Transverse colon (tissue), 4 donors: ENCODE measurements around the gene SRXN1. TPM values are rescaled to one million over a fixed set of nuclear protein-coding genes. Genes with fewer than 3 reads are reported as not detected.

ENCODE experiments used
- DNase-seq: peaks from one replicate; pipeline ENCODE4 v3.0.0-alpha.2; 2019
- H3K27ac ChIP-seq, 4 donors: fragments of 200-600 bp; sonication (generic); 2 replicates each; pipeline ENCODE4 v1.5.1; 2016 to 2018; ENCODE audit warnings: inconsistent platforms in 4 of 4
- H3K27me3 ChIP-seq: fragments of 200-600 bp; sonication (generic); 2 replicates; pipeline ENCODE4 v1.5.1; 2017; ENCODE audit warnings: inconsistent platforms
- H3K36me3 ChIP-seq, 4 donors: fragments of 200-600 bp; sonication (generic); 2 replicates each; pipeline ENCODE4 v1.5.1; 2017 to 2019; ENCODE audit warnings: inconsistent platforms in 4 of 4
- H3K4me1 ChIP-seq, 4 donors: fragments of 200-600 bp; sonication (generic); 2 replicates each; pipeline ENCODE4 v1.5.1; 2017 to 2020; ENCODE audit warnings: inconsistent platforms in 4 of 4
- H3K4me3 ChIP-seq, 4 donors: fragments of 200-600 bp; sonication (generic); 1 replicate in 1 of 4; 2 replicates in 3 of 4; pipeline versions ENCODE4 v1.5.1 to v1.6.1; 2017 to 2019; ENCODE audit warnings: inconsistent platforms in 4 of 4
- H3K9me3 ChIP-seq, 2 donors: fragments of 200-600 bp; sonication (generic); 2 replicates each; pipeline ENCODE4 v1.5.1; 2017 to 2019; ENCODE audit warnings: inconsistent platforms in 2 of 2
- EP300 ChIP-seq: sonication (generic); formaldehyde crosslinking; IDR thresholded peaks from one replicate; pipeline ENCODE4 v1.6.1; 2017; ENCODE audit warnings: antibody characterized with exemption, low read depth
- POLR2A ChIP-seq: fragments of 450-650 bp; IDR thresholded peaks from one replicate; pipeline ENCODE4 v1.6.1; 2016; ENCODE audit warnings: antibody characterized with exemption, mild to moderate bottlenecking, moderate library complexity
- POLR2AphosphoS5 ChIP-seq, 3 donors: sonication (generic); formaldehyde crosslinking; IDR thresholded peaks; one replicate each; pipeline ENCODE4 v1.6.1; 2016; ENCODE audit warnings: antibody characterized with exemption in 3 of 3
- WGBS, 2 donors: methylation state at CpG; one replicate each; pipeline ENCODE4 v1.1.5; 2018; ENCODE audit warnings: low coverage in 1 of 2; 5-methylcytosine and 5-hydroxymethylcytosine counted together
- in situ Hi-C, 4 donors: fragments of 200-750 bp; cut with MboI; loops; one replicate each; pipeline versions ENCODE4 v1.15.0 to v1.15.1; 2017; ENCODE audit warnings: low sequenced_read_pairs in 3 of 4, low pct_ligation_motif_present in 1 of 4, low pct_unique_long_range_greater_than_20kb in 1 of 4
- intact Hi-C: fragments of 100-400 bp; cut with DNase I; formaldehyde crosslinking; loops from one replicate; pipeline ENCODE4 v1.15.1; 2023; ENCODE audit warnings: low total_unique reads
- total RNA-seq, 4 donors: library from RNA; depleted of rRNA; stranded (reverse); fragments of >200 nt; gene quantifications; one replicate each; pipeline ENCODE4 v1.1.0, GENCODE V29; 2016
- TF ChIP-seq, protein P1 (sequence below), 5 experiments: fragments of 200-600 bp in 3 of 5; fragments of 450-650 bp in 2 of 5; sonication (generic) in 3 of 5; IDR thresholded peaks; 1 replicate in 2 of 5; 2 replicates in 3 of 5; pipeline ENCODE4 v1.5.1; 2016 to 2017; ENCODE audit warnings: antibody characterized with exemption in 5 of 5, inconsistent platforms in 3 of 5, mild to moderate bottlenecking in 2 of 5, moderate library complexity in 1 of 5

SRXN1 gene
- total RNA-seq, 4 donors from 2014 or later: 8.6 to 43.0 (median 21.2) TPM

GRCh38 chr20:600736-601135, 52.3 kb downstream of the SRXN1 start:
- H3K4me3 ChIP-seq: no peak overlapping the region
- in situ Hi-C loops: no loop called here
- intact Hi-C loops: no loop called here
- no peaks in the 10 kb centered on the region for H3K27me3 ChIP-seq
- no peaks in the 10 kb centered on the region for H3K9me3 ChIP-seq
- no peak overlapping the region for H3K27ac ChIP-seq
- 90 to 95% methylated on average over 2 to 6 of the region's 6 CpGs for WGBS, 2 donors
- H3K4me1 ChIP-seq: no peaks in the 10 kb centered on the region
- no peak for TF ChIP-seq EP300
- TF ChIP-seq, protein P1, sequence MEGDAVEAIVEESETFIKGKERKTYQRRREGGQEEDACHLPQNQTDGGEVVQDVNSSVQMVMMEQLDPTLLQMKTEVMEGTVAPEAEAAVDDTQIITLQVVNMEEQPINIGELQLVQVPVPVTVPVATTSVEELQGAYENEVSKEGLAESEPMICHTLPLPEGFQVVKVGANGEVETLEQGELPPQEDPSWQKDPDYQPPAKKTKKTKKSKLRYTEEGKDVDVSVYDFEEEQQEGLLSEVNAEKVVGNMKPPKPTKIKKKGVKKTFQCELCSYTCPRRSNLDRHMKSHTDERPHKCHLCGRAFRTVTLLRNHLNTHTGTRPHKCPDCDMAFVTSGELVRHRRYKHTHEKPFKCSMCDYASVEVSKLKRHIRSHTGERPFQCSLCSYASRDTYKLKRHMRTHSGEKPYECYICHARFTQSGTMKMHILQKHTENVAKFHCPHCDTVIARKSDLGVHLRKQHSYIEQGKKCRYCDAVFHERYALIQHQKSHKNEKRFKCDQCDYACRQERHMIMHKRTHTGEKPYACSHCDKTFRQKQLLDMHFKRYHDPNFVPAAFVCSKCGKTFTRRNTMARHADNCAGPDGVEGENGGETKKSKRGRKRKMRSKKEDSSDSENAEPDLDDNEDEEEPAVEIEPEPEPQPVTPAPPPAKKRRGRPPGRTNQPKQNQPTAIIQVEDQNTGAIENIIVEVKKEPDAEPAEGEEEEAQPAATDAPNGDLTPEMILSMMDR (IDR thresholded peaks at IDR 0.05): no peak
- no peak for TF ChIP-seq POLR2A
- no peak for TF ChIP-seq POLR2AphosphoS5 (IDR thresholded peaks at IDR 0.05)
- no peak for DNase-seq
- no peaks in the 10 kb centered on the region for H3K36me3 ChIP-seq

- no peaks in the 10 kb centered on the region for H3K4me1 ChIP-seq
- TF ChIP-seq POLR2A (no peak), POLR2AphosphoS5 (IDR thresholded peaks at IDR 0.05) (no peak), EP300 (no peak)
- TF ChIP-seq, protein P1 (IDR thresholded peaks at IDR 0.05): no peak
- in situ Hi-C loops: no loop called here
- intact Hi-C loops: no loop called here
- H3K9me3 ChIP-seq: no peaks in the 10 kb centered on the region
- 78% methylated on average over 2 of the region's 2 CpGs; no CpG with 5 or more reads in 1 of the 2 donors for WGBS, 2 donors
- H3K4me3 ChIP-seq: no peak overlapping the region
- H3K36me3 ChIP-seq: no peaks in the 10 kb centered on the region
- no peaks in the 10 kb centered on the region for H3K27me3 ChIP-seq
- DNase-seq: no peak
- no peak overlapping the region for H3K27ac ChIP-seq
These were observed 52.9 kb downstream of the SRXN1 start for GRCh38 chr20:600141-600540.

GRCh38 chr20:598133-598850, 54.7 kb downstream of the SRXN1 start:
- no peaks in the 10 kb centered on the region for H3K36me3 ChIP-seq
- intact Hi-C loops: no loop called here
- no peaks in the 10 kb centered on the region for H3K9me3 ChIP-seq
- WGBS, 2 donors: 84% methylated on average over 13 of the region's 13 CpGs; no CpG with 5 or more reads in 1 of the 2 donors
- H3K4me3 ChIP-seq: no peak overlapping the region
- no peaks in the 10 kb centered on the region for H3K27me3 ChIP-seq
- TF ChIP-seq POLR2A (no peak), EP300 (no peak), POLR2AphosphoS5 (IDR thresholded peaks at IDR 0.05) (no peak)
- TF ChIP-seq, protein P1 (IDR thresholded peaks at IDR 0.05): no peak
- H3K27ac ChIP-seq: no peak overlapping the region
- no peak for DNase-seq
- in situ Hi-C loops: no loop called here
- no peaks in the 10 kb centered on the region for H3K4me1 ChIP-seq

DNA sequence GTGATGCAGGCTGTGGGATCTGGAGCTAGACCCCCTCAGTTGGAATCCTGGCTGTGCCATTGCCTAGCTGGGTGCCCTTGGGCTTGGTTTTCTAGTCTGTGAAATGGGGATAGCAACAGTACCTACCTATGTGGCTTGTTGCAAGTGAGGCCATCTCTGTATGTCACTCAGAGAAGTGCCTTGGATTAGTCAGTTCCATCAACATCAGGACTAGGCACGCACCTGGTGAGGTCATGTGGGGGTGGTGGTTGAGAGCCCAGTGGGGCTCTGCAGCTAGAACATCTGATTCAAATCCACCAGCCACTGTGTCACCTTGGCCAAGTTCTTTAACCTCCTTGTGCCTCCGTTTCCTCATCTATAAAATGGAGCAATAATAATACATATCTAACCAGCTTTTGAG, 55.4 kb downstream of the SRXN1 start:
- no peak for DNase-seq
- TF ChIP-seq, protein P1 (IDR thresholded peaks at IDR 0.05): no peak
- TF ChIP-seq POLR2AphosphoS5 (IDR thresholded peaks at IDR 0.05): no peak
- TF ChIP-seq POLR2A: no peak
- no peak for TF ChIP-seq EP300
- Histone ChIP-seq H3K9me3 (no peaks in the 10 kb centered on the region), H3K4me1 (no peaks in the 10 kb centered on the region), H3K4me3 (no peak overlapping the region), H3K27ac (no peak overlapping the region), H3K27me3 (no peaks in the 10 kb centered on the region), H3K36me3 (no peaks in the 10 kb centered on the region)
- in situ Hi-C loops (no loop called here), intact Hi-C loops (no loop called here)
- WGBS, 2 donors: 95% methylated on average over 2 of the region's 2 CpGs; no CpG with 5 or more reads in 1 of the 2 donors

Other genes starting within 250 kb of the SRXN1 start
- gene RBCK1, start 244.9 kb downstream of the SRXN1 start, total RNA-seq: 100 to 1,000 TPM; 101 to 152 (median 110) TPM
- 10 to 100 TPM; 29.1 to 65.5 (median 36.9) TPM for gene TBC1D20, start 190.7 kb downstream of the SRXN1 start, total RNA-seq
- gene CSNK2A1, start 109.4 kb downstream of the SRXN1 start, total RNA-seq: 100 to 1,000 TPM in 1 of 4 donors, 10 to 100 TPM in 3; 76.7 to 100 (median 82.6) TPM
- not detected for gene TCF15, start 42.9 kb downstream of the SRXN1 start, total RNA-seq
- not detected for gene SCRT2, start 22.6 kb upstream of the SRXN1 start, total RNA-seq
- gene SLC52A3, start 115.3 kb upstream of the SRXN1 start, total RNA-seq: 10 to 100 TPM in 3 of 4 donors, 1 to 10 TPM in 1; 7.2 to 35.9 (median 15.3) TPM
- gene FAM110A, start 180.5 kb upstream of the SRXN1 start, total RNA-seq: 10 to 100 TPM in 1 of 4 donors, 1 to 10 TPM in 3; 4.0 to 14.6 (median 6.9) TPM